Pancreas (tissue), 10 donors: ENCODE results near the gene TAF1D. TPM values are rescaled to one million over a fixed set of nuclear protein-coding genes. Genes with fewer than 3 reads are reported as not detected.
A peak's percentile ranks its signal among the peaks of the same experiment; 100 is the strongest.

Experiments
- ATAC-seq, 4 donors: fragments of 200-7000 bp; cut with Tn5 transposase; one replicate each; pipeline versions ENCODE4 v1.8.0 to v1.9.1; 2020; ENCODE audit warnings: mild to moderate bottlenecking in 4 of 4, moderate library complexity in 4 of 4
- DNase-seq, 6 donors: peaks; one replicate each; pipeline ENCODE4 v3.0.0-alpha.2; 2020
- FAIRE-seq: peaks from 2 replicates; lab custom pipeline; 2012; peaks lifted over from hg19 to GRCh38; lab: Jason Lieb, UNC
- H3K27ac ChIP-seq, 4 donors: fragments of 200-600 bp; sonication (generic); 1 replicate in 3 of 4; 2 replicates in 1 of 4; pipeline versions ENCODE4 v1.5.0 to v1.8.0; 2020
- H3K27me3 ChIP-seq, 4 donors: fragments of 200-600 bp; one replicate each; pipeline ENCODE4 v1.8.0; 2021
- H3K36me3 ChIP-seq, 3 donors: fragments of 200-600 bp; sonication (generic) in 1 of 3; one replicate each; pipeline versions ENCODE4 v1.5.0 to v1.8.0; 2020 to 2021
- H3K4me1 ChIP-seq, 3 donors: fragments of 200-600 bp; one replicate each; pipeline ENCODE4 v1.8.0; 2021
- H3K4me3 ChIP-seq, 4 donors: fragments of 200-600 bp; sonication (generic) in 2 of 4; one replicate each; pipeline versions ENCODE4 v1.5.0 to v1.8.0; 2020 to 2021
- H3K9me3 ChIP-seq, 4 donors: fragments of 200-600 bp; one replicate each; pipeline ENCODE4 v1.8.0; 2021
- WGBS, 2 donors: extraction: QIAGEN DNeasy Blood & Tissue Kit; methylation state at CpG; one replicate each; pipeline ENCODE4 v1.1.7; 2013; 5-methylcytosine and 5-hydroxymethylcytosine counted together
- intact Hi-C, 3 donors: fragments of 100-400 bp; cut with DNase I; formaldehyde crosslinking; loops; one replicate each; pipeline versions ENCODE4 v1.11.1 to v1.14.2; 2022
- polyA plus RNA-seq, 2 donors: library from polyadenylated mRNA; stranded (reverse); fragments of 200-250 nt; gene quantifications; one replicate each; pipeline ENCODE4 v1.2.3, GENCODE V29; 2013
- total RNA-seq, 6 donors: library from RNA; stranded (reverse); fragmentation: NEBNext Ultra II Directional in 4 of 6; extraction: Animal tissue kit (Norgen Biotek cat#: 25700) in 4 of 6; gene quantifications; one replicate each; pipeline versions ENCODE4 v1.2.1 to v1.2.4, GENCODE V29; 2021 to 2023
- TF ChIP-seq, protein P1 (sequence below), 4 donors: fragments of 200-600 bp; sonication (generic) in 3 of 4; IDR thresholded peaks; one replicate each; pipeline versions ENCODE4 v1.5.0 to v1.8.0; 2021; ENCODE audit warnings: antibody characterized with exemption in 4 of 4
- donor health status: healthy with polysubstance abuse.
- donor health status: DM: no; HTN: no; CAD: no; lungs with moderate emphysema.
- donor health status: DM: no; HTN: no; CAD: no.
- donor health status: control.
- donor health status: control.
- donor health status: Bipolar disorder and iron deficiency.
- donor health status: DM: yes; HTN: yes; CAD: no.
- donor health status: DM: no; HTN: no; CAD: no.
- donor health status: DM: no; HTN: no; CAD: no.
- donor health status: DM: yes; HTN: yes; CAD: no.

TAF1D gene
- total and polyA plus RNA-seq, 8 donors: 58.4 to 248 (median 108) TPM

DNA sequence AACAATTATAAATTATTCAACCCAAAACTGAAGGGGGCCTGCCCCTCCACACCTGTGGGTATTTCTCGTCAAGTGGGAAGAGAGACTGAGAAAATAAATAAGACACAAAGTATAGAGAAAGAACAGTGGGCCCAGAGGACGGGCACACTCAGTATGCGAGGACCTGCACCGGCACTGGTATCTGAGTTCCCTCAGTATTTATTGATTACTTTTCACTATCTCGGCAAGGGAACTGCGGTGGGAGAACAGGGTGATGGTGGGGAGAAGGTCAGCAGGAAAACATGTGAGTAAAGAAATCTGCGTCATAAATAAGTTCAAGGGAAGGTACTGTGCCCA, 3.3 kb upstream of the TAF1D start:
- H3K4me3 ChIP-seq: peak overlapping the region in 2 of 4 donors; percentile 15 to 17
- ATAC-seq (no peak), DNase-seq (peak in 1 of 6 donors; percentile 40), FAIRE-seq (no peak)
- H3K36me3 ChIP-seq: no peaks in the 10 kb centered on the region
- peaks cover 14 to 26% (median 23%) of the 10 kb centered on the region in 3 donors for H3K4me1 ChIP-seq
- TF ChIP-seq, protein P1, sequence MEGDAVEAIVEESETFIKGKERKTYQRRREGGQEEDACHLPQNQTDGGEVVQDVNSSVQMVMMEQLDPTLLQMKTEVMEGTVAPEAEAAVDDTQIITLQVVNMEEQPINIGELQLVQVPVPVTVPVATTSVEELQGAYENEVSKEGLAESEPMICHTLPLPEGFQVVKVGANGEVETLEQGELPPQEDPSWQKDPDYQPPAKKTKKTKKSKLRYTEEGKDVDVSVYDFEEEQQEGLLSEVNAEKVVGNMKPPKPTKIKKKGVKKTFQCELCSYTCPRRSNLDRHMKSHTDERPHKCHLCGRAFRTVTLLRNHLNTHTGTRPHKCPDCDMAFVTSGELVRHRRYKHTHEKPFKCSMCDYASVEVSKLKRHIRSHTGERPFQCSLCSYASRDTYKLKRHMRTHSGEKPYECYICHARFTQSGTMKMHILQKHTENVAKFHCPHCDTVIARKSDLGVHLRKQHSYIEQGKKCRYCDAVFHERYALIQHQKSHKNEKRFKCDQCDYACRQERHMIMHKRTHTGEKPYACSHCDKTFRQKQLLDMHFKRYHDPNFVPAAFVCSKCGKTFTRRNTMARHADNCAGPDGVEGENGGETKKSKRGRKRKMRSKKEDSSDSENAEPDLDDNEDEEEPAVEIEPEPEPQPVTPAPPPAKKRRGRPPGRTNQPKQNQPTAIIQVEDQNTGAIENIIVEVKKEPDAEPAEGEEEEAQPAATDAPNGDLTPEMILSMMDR (IDR thresholded peaks at IDR 0.05): no peak
- intact Hi-C loops: no loop called here
- H3K27me3 ChIP-seq: no peaks in the 10 kb centered on the region
- 10 to 13% methylated on average over 7 of the region's 7 CpGs for WGBS, 2 donors
- H3K9me3 ChIP-seq: no peaks in the 10 kb centered on the region
- peak overlapping the region; percentile 26 to 69 (median 60) for H3K27ac ChIP-seq

DNA sequence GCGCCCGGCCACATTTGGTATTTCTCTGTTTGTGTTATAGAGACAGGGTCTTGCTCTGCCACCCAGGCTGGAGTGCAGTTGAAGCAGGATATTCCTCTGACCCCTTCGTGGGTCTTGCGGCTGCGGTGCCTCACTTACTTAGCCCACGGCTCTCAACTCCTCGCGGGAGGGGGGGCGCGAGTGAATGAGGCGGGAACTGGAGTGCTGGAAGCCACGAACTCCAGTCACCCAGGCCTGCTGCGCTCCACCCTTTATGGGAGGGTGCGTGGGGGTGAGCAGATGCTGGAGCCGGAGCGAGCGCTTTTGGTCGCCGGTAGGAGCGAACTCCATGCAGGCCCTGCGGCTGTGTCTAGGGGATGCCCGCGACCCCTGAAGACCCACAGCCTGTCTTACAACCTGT, 2.0 kb upstream of the TAF1D start:
- intact Hi-C loops: no loop called here
- DNase-seq: peak in 4 of 6 donors; percentile 21 to 68 (median 48)

DNA sequence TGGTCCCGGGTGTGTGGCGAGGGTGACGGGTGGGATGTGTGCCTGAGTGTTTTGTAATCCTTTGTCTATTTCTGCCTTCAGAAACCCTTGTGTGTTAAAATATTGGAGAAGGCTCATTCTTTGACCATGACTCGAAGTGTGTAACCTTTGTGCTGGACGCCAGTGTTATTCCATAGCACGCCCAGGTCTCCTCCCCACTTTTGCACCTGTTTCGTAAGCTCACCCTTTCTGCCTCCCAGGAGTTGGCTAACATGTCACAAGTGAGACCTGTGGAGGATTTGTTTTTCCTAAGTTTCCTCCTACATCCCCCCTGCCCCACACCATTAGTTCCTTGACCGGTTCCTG, 559 bp upstream of the TAF1D start:
- peaks cover 32 to 51% (median 49%) of the 10 kb centered on the region in 3 donors for H3K4me1 ChIP-seq
- DNase-seq: peak in 4 of 6 donors; percentile 56 to 80 (median 72)

More for the DNA sequence above, 2.0 kb upstream of the TAF1D start:
- H3K9me3 ChIP-seq: no peaks in the 10 kb centered on the region
- peaks cover 28 to 40% (median 35%) of the 10 kb centered on the region in 3 donors for H3K4me1 ChIP-seq
- peaks cover 0 to 8% (median 0%) of the 10 kb centered on the region in 3 donors for H3K36me3 ChIP-seq
- FAIRE-seq (no peak), ATAC-seq (no peak)
- no peak overlapping the region for H3K4me3 ChIP-seq
- peak overlapping the region in 1 of 4 donors; percentile 97 for H3K27ac ChIP-seq
- no peaks in the 10 kb centered on the region for H3K27me3 ChIP-seq
- 73 to 77% methylated on average over 23 of the region's 23 CpGs for WGBS, 2 donors
- TF ChIP-seq, protein P1 (IDR thresholded peaks at IDR 0.05): no peak

DNA sequence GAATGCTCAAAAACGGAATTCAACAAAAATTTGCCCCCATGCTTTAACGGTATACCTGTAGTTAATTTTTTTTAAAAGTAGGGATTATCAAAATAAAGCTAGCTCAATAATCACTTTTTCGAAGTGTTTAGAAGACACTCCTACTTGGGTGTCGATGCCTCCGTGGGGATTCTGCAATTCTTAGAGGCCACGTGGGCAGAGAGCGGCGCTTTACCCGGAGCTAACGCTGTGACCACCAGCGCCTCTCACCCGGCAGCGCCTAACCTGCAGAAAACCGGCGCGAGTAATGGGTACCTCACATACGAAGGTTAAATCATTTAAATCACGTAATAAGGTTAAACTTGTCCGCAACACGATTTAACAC, 583 bp downstream of the TAF1D start:
- peak; percentile 39 to 70 (median 54) for DNase-seq
- intact Hi-C loops: no loop called here
- FAIRE-seq: no peak
- H3K36me3 ChIP-seq: peaks cover 2 to 24% (median 15%) of the 10 kb centered on the region in 3 donors
- no peaks in the 10 kb centered on the region for H3K27me3 ChIP-seq
- TF ChIP-seq, protein P1 (IDR thresholded peaks at IDR 0.05): no peak
- peaks cover 29 to 52% (median 49%) of the 10 kb centered on the region in 3 donors for H3K4me1 ChIP-seq
- H3K9me3 ChIP-seq: no peaks in the 10 kb centered on the region
- peak; percentile 39 to 72 (median 61) for ATAC-seq
- H3K27ac ChIP-seq: peak overlapping the region; percentile 85 to 97 (median 96)
- 0% methylated on average over 20 of the region's 20 CpGs for whole genome bisulfite sequencing, 2 donors
- H3K4me3 ChIP-seq: peak overlapping the region; percentile 62 to 81 (median 72)

More for the DNA sequence above, 559 bp upstream of the TAF1D start:
- FAIRE-seq: no peak
- Histone ChIP-seq H3K36me3 (peaks cover 0 to 14% (median 4%) of the 10 kb centered on the region in 3 donors), H3K27me3 (no peaks in the 10 kb centered on the region), H3K4me3 (peak overlapping the region; percentile 62 to 81 (median 72)), H3K9me3 (no peaks in the 10 kb centered on the region), H3K27ac (peak overlapping the region; percentile 85 to 97 (median 96))
- TF ChIP-seq, protein P1 (IDR thresholded peaks at IDR 0.05): no peak
- ATAC-seq: peak; percentile 67 to 73 (median 71)
- WGBS, 2 donors: 0% methylated on average over 8 of the region's 8 CpGs
- intact Hi-C loops: no loop called here

DNA sequence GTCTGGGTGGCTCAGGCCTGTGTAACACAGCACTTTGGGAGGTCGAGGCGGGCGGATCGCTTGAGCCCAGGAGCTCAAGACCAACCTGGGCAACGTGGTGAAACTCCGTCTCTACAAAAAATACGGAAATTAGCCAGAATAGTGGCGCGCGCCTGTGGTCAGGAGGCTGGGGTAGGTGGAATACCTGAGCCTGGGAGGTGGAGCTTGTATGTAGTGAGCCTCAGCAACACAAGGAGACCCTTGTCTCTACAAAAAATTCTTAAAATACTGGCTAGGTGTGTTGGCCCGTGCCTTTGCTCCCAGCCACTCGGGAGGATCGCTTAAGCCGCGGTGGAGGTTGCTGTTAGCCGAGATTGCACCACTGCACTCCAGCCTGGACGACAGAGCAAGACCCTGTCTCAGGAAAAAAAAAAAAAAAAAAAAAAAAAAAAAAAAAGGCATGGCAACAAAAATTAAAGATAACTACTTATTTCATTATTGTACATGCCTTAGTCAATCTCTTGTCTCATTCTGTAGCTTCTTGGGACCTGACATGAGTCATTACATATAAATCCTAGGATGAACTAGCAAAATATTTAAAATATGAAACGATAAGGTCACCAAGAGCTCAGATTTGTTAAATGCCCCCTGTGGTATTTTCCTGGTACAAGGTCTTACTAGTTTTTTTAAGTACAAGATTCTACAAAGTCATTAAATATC, 1.1 kb downstream of the TAF1D start:
- TF ChIP-seq, protein P1 (IDR thresholded peaks at IDR 0.05): no peak
- ATAC-seq (peak in 3 of 4 donors; percentile 1 to 6 (median 4)), DNase-seq (peak in 5 of 6 donors; percentile 25 to 61 (median 35)), FAIRE-seq (no peak)
- intact Hi-C loops: no loop called here
- H3K36me3 ChIP-seq: peaks cover 5 to 30% (median 21%) of the 10 kb centered on the region in 3 donors
- 3% methylated on average over 18 of the region's 18 CpGs for WGBS, 2 donors
- peak overlapping the region; percentile 62 to 81 (median 72) for H3K4me3 ChIP-seq
- no peaks in the 10 kb centered on the region for H3K9me3 ChIP-seq
- peaks cover 25 to 51% (median 46%) of the 10 kb centered on the region in 3 donors for H3K4me1 ChIP-seq
- peak overlapping the region in 3 of 4 donors; percentile 4 to 85 (median 37) for H3K27ac ChIP-seq
- H3K27me3 ChIP-seq: no peaks in the 10 kb centered on the region
